ENCODE results near the gene SFSWAP.

Gene SFSWAP

DNA sequence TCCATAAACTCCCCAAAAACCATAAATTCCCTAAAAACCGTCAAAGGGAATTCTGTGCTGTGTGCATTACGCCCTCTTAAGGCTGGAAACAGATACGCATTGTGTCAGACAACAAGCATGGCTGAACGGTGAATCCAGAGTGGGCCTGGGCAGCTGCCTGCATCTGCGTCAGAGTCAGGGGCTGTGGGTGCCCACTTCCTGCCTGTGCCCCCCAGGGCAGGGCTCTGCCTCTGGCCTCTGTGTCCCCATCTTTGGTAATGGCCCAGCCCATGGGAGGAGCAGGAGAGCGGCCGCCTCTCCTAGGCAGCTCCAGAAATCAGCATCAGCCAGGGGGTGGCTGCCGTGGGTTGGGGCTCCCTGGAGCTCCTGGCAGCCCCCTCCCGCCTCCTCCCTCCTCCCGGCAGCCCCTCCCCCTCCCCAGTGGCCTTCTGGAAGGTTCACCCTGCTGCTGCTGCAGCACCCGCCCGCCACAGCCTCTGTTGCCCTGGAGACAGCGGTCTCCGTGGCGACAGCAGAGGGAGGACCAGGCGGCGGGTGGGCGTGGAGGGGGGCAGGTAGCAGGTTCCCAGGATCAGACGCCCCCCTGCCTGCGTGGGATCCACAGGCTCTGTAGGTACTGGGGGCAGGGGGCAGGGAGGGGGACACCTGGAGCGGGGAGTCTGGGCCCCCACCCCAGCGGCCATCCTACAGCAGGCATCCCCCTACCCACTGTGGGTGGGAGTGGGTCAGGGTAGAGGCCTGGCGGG lies 123.2 kb downstream of the SFSWAP start:
- DNase-seq (ENCODE audit: low read depth, low spot score) = no peak

- no peak for DNase-seq (ENCODE audit: low read depth, low spot score)
Measured at GRCh38 chr12:131834798-131835615, 124.1 kb downstream of the SFSWAP start.

- DNase-seq (ENCODE audit: low read depth, low spot score) = no peak
Measured at GRCh38 chr12:131835616-131836171, 124.8 kb downstream of the SFSWAP start.

DNA sequence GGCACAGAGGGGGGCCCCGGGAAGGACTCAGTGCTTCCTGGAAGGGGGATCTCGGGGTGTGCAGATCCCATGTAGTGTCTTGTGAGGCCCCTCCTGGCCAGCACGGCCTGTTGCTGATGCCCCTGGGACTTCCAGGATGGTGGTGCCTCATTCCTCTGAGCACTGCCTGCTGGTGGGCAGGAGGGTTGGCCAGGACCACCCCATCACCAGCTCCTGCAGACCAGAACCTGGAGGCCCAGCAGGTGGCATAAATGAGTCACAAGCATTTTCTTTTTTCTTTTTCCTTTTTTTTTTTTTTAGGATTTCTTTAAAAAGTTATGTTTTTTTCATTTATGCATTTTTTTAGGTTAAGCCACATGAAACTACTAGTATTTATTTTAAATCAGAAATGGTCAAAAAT lies 125.3 kb downstream of the SFSWAP start:
- no peak for DNase-seq (ENCODE audit: low read depth, low spot score)

DNA sequence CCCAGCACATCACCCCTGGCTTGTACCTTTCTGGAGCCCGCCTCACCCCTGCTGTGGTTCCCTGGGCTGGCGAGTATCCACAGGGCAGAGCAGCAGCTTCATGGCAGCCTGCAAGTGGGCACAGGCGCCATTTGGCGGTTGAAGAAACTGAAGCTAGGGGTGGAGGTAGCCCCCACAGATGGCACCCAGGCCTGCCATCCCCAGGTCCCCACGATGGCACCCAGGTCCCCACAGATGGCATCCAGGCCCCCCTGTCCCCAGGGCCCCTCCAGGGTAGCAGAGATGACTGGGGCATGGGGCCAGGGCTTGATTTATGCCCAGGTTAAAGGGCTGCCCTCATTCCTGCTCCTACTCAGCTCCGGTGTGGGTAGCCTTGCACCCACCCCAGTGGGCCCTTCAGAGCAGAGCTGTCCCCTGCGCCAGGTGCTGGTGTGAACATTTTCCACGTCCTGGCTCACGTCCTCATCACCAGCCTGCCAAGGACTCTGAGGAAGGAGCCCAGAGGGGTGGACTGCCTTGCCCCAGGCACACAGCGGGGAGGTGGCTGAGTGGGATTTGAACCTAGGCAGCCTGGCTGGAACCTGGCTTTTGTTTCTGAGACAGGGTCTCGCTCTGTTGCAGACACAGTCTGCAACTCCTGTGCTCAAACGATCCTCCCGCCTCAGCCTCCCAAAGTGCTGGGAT lies 126.0 kb downstream of the SFSWAP start:
- no peak for DNase-seq (ENCODE audit: low read depth, low spot score)

GRCh38 chr12:131840643-131841416 lies 129.9 kb downstream of the SFSWAP start:
- DNase-seq (ENCODE audit: low read depth, low spot score) = no peak

DNA sequence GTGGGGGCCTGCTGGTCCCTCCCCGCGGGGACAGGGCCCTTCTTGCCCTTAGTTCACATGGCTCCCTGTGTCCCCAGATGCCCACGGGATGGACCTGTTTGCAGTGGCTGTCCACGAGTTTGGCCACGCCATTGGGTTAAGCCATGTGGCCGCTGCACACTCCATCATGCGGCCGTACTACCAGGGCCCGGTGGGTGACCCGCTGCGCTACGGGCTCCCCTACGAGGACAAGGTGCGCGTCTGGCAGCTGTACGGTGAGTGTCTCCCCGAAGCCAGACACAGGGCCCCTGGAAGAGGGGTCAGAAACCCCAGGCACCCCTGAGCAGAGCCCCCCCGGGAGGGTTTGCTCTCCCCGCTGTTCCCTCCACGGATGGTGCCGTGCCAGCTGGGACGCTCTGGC lies 130.7 kb downstream of the SFSWAP start:
- no peak for DNase-seq (ENCODE audit: low read depth, low spot score)

GRCh38 chr12:131842169-131842568 lies 131.3 kb downstream of the SFSWAP start:
- no peak for DNase-seq (ENCODE audit: low read depth, low spot score)

DNA sequence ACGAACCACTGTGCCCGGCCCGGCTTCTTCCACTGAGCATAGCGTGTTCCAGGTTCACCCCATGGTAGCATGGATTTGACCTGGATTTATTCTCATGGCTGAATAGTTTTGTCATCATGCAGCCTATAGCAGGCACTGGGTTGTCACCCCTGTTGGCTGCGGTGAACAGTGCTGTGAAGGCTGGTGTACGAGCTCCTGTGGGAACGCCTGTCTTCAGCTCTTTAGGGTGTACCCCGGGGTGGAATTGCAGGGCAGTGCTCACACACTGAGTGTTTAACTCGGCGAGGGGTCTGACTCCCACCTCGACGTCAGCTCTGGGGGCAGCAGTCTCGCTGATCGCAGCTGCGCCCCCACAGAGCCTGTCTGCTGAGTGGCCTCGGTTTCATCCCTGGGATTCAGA lies 132.6 kb downstream of the SFSWAP start:
- no peak for DNase-seq (ENCODE audit: low read depth, low spot score)

DNA sequence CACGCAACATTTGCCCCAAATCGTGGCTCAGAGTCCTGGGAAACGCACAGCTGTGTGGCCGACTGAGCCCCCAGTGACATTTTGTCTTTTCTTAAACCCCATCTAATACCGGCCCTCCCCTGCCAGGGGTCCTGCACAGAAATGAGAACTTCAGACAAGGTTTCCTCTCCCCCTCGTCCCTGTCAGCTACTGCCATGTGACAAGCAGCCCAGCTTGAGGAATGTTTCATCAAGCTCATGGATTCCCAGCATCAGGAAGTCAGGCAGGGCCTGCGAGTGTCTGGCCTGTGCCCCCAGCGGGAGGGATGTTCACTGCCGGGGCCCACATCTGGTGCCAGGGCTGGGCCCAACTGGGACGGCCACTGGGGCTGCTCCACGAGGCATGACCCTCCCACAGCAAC lies 133.2 kb downstream of the SFSWAP start:
- no peak for DNase-seq (ENCODE audit: low read depth, low spot score)

- DNase-seq (ENCODE audit: low read depth, low spot score) = no peak
Measured at GRCh38 chr12:131844656-131845055, 133.8 kb downstream of the SFSWAP start.

DNA sequence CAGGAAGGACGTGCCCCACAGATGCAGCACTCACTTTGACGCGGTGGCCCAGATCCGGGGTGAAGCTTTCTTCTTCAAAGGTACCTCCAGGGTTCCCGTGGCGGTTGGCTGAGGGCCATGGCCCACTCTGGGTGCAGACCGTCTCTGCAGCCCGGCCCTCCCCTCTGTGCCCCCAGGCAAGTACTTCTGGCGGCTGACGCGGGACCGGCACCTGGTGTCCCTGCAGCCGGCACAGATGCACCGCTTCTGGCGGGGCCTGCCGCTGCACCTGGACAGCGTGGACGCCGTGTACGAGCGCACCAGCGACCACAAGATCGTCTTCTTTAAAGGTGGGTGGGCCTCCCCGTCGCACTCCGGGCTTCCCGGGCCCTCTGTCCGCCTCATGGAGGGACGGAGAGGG lies 134.2 kb downstream of the SFSWAP start:
- no peak for DNase-seq (ENCODE audit: low read depth, low spot score)

DNA sequence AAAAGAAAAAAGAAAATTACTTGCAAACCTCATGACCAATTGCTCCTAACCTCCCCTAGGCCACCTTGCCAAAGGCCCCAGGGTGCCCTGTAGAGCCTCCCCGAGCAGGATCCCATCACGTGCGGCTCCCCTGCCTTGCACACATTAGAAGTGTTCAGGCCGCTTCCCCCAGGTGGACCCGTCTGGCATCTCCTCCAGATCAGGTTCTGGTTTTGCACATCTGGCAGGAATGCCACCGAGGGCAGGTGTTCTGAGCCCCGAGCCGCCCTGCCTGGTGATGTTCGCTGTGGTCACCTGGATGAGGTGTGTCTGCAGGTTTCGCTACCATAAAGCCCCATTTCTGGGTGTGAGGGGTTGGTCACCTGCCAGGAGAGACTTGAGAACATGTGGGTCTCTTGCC lies 136.6 kb downstream of the SFSWAP start:
- no peak for DNase-seq (ENCODE audit: low read depth, low spot score)

GRCh38 chr12:131848753-131849152 lies 137.9 kb downstream of the SFSWAP start:
- DNase-seq (ENCODE audit: low read depth, low spot score) = no peak

Data from activated naive CD8-positive, alpha-beta T cell treated with anti-CD3 and anti-CD28 coated beads, Interleukin-2, amount 50 U/mL, for 16 hours (primary cell).